Posterior cingulate gyrus (tissue), 11 donors: Measurements from ENCODE around the gene KCNC3.
A peak's percentile ranks its signal among the peaks of the same experiment; 100 is the strongest.

ENCODE experiments used
- DNase-seq, 10 donors: peaks; one replicate each; pipeline versions ENCODE4 v3.0.0 to v3.0.0-alpha.2; 2020 to 2021; ENCODE audit warnings: mixed read lengths in 3 of 10
- intact Hi-C: fragments of 100-400 bp; cut with DNase I; formaldehyde crosslinking; loops from one replicate; pipeline ENCODE4 v1.15.1; 2023

The KCNC3 gene

GRCh38 chr19:50330365-50331078 lies 1.3 kb upstream of the KCNC3 start:
- intact Hi-C loops = loop anchor here (5.0 kb wide), 1 partner anchor 403 kb away; the partner anchor contains the start of genes ATF5 and NUP62
- DNase-seq = peak; percentile 80 to 98 (median 90)

GRCh38 chr19:50329926-50330294 lies 733 bp upstream of the KCNC3 start:
- DNase-seq = peak in 1 of 10 donors; percentile 84
- intact Hi-C loops = loop anchor here (5.0 kb wide), 3 partner anchors 78 to 403 kb away; partner anchors contain the start of genes ATF5, MYH14 and NUP62

DNA sequence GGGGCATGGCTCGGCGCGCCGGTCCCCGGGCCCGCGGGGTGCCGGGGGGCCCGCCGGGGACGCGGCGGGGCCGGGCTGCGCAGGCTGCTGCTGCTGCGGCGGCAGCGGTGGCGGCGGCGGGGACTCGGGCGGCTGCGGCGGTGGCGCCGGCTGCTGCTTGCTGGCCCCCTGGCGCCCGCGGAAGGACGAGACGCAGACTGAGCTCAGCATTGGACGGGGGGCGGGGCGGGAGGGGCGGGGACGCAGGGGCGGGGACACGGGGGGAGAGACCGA lies 368 bp downstream of the KCNC3 start:
- intact Hi-C loops = loop anchor here (5.0 kb wide), 2 partner anchors 77 to 127 kb away; partner anchors contain the start of gene MYH14
- DNase-seq = no peak

GRCh38 chr19:50328224-50328872 lies 829 bp downstream of the KCNC3 start:
- intact Hi-C loops = loop anchor here (5.0 kb wide), 2 partner anchors 76 to 126 kb away; partner anchors contain the start of gene MYH14
- DNase-seq = peak in 2 of 10 donors; percentile 42 to 93

DNA sequence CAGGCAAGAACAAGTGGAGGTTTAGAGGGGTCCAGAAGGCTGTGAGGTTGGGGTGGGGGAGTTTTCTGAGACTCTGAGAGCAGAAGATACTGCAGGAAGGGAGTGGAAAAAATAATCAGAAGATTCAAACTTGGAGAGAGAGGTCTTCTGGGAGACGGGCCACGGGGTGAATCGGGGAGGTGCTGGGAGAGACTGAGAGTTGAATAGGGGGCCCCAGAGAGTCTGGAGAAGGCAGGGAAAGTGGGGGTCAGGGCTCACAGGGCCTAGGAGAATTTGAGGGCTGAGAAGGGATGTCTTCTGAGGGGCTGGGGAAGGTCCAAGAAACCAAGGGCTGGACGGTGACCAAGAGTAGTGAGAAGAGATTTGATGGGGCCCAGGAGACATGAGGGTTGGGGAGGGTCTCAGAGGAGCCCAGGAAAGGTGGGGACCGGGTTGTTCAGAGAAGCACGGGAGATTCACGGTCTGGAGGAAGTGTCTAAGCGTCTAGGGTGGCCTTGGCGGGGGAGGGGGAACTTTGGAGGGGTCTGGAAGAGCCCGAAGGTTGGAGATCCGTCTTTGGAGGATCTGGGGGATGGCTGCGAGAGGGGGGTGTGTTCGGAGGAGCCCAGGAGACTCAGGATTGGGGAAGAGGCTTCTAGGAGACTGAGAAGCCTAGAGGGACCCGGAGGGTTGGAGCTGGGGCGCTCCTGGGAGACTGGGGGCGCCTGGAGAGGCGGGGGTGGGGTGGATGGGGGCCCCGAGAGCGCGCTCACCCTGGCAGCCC lies 1.5 kb downstream of the KCNC3 start:
- intact Hi-C loops = loop anchor here (5.0 kb wide), 2 partner anchors 75 to 125 kb away; partner anchors contain the start of gene MYH14
- peak in 1 of 10 donors; percentile 66 for DNase-seq

DNA sequence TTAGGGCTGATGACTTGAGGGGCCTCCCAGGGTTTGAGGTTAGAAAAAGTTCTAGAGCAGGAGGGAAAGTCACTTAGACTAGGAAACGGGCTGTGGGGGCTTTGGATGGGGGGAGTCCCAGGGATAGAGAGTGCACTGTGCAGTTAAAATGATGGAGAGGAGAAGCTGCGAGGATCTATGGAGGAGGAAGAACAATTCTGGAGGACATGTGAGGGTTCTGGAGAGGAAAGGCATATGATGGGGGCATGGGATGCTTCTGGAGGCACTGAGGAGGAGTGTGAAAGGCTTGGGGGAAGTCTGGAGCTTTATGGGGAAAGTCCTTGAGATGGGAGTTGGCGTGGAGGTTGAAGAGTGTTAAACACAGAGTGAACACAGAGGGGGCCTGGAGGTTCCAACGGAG lies 2.2 kb downstream of the KCNC3 start:
- intact Hi-C loops = loop anchor here (5.0 kb wide), 2 partner anchors 75 to 125 kb away; partner anchors contain the start of gene MYH14
- no peak for DNase-seq

DNA sequence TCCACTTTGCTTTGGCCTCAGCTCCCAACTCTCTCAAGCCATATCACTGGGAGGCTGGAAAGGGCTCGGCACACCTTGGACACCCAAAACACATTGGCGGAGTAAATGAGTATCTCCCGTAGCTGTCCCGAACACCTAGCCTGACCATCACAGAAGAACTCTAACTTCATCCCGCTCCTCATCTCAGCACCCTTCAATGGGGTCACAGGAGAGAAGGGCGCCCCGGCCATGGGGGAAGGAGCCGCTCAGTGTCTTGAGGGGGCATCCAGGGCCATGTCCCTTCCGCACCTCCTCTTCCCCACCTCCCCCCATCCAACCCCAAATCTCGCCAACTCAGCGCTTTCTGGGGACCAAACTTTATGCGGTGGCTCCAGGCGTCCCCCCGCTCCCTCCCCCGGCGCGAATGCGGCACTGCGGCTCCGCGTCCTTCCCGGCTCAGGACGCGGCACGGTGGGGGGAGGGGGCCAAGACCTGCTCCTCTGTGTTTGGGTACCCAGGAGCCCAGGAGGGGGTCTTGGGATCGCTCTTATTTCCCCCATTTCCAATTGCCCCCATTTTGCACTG lies 3.0 kb downstream of the KCNC3 start:
- peak in 1 of 10 donors; percentile 80 for DNase-seq
- intact Hi-C loops = loop anchor here (5.0 kb wide), 2 partner anchors 74 to 124 kb away; partner anchors contain the start of gene MYH14

DNA sequence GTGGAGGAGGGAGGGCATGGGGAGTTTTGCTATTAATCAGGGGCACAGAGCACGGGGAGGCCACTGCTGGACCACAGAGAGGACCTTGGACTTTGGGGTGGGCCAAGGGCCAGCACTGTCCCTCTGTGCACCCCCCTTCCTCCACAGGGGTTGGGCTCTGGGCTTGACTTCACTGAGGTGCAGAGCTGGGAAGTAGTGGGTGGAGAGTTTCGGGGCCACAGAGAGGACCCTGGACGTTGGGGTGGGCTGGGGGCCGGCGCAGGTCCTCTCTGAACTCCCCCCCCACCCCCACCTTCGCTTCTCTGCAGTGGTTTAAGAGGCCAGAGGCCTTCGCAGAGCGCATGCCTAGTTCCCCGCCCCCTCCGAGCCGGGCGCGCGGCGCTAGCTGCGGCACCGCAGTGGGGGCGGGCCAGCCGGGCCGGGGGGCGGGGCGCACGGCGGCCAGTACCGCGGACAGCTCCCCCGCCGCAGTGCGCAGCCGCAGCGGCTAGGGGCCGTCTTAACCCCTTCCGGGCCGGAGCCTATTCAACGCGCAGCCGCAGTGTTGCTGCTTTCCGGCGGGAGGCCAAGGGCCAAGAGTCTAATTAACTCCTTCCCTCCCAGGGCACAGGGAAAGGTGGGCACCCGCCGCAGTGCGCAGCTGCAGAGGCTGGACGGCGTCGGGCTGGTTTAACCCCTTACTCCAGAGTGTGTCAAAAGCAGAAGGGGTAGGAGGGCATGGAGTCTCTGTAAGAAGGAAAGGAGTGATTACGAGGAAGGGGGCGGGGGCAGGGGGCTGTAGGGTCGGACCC lies 3.7 kb downstream of the KCNC3 start:
- intact Hi-C loops = loop anchor here (5.0 kb wide), 2 partner anchors 73 to 123 kb away; partner anchors contain the start of gene MYH14
- DNase-seq = peak; percentile 63 to 97 (median 80)

DNA sequence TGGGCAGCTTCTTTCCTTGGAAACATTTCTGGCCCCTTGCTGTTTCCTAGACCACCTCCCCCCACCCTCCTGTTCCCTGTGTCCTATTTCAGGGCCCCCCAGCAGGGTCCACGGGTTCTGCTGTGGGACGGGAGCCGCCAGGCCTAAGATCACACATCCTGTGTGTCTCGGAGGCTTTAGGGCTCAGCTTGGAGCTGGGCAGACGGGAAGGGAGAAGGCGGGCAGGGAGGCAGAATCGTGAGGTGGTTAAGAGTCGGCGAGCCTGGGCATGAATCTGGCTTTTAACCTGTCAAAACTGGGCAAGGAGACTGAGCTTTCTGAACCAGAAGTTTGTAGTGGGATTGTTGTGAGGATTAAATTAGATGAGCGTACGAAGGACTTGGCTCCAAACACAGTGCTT lies 4.8 kb downstream of the KCNC3 start:
- intact Hi-C loops = no loop called here
- DNase-seq = peak in 2 of 10 donors; percentile 3 to 75

GRCh38 chr19:50323782-50324133 lies 5.4 kb downstream of the KCNC3 start:
- peak in 1 of 10 donors; percentile 52 for DNase-seq
- intact Hi-C loops = no loop called here

GRCh38 chr19:50322931-50323781 lies 6.0 kb downstream of the KCNC3 start:
- intact Hi-C loops = no loop called here
- DNase-seq = peak in 1 of 10 donors; percentile 74

- DNase-seq = peak in 1 of 10 donors; percentile 82
Measured at GRCh38 chr19:50322234-50322633, 6.9 kb downstream of the KCNC3 start.

DNA sequence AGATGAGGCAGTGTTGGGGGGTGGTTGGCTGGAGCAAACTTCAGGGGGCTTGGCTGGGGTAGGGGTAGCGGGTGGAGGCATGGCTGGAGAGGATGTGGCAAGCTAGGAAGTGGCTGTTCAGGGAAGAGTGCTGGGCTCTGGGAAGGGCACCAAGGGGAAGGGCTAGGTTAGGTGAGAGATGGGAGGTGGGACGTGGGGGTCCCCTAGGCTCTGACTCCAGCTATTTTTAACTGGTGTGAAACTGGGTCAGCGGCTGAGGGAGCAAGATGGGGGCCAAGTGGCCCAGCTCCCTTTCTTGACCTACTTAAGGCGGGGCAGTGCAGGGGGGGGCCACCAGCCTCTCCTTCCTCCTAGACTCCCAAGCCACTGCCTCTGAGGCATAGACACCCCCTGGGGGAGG lies 7.3 kb downstream of the KCNC3 start:
- intact Hi-C loops = no loop called here
- peak in 1 of 10 donors; percentile 20 for DNase-seq

More at GRCh38 chr19:50322234-50322633, 6.9 kb downstream of the KCNC3 start:
- intact Hi-C loops = no loop called here

DNA sequence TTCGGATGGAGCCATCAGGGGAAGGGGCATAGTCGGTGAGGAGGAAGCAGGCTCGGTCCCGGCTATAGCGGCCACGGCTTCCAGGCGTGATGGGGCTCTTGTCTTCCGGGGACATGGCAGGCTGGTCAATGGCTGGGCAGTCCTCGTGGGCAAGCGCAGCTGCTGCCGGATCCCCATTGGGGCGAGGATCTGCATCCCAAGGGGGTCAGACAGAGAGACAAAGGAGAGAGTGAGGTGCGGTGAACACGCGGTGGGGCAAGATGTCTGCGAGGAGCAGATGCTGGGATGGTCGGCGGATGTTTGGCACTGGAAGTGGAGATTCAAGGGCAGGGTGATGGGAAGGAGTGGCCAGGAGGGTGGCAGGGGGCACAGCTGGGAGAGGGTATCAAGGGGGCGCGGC lies 8.6 kb downstream of the KCNC3 start:
- intact Hi-C loops = no loop called here
- peak in 1 of 10 donors; percentile 79 for DNase-seq

GRCh38 chr19:50320051-50320450 lies 9.1 kb downstream of the KCNC3 start:
- intact Hi-C loops = no loop called here
- DNase-seq = peak in 1 of 10 donors; percentile 12

DNA sequence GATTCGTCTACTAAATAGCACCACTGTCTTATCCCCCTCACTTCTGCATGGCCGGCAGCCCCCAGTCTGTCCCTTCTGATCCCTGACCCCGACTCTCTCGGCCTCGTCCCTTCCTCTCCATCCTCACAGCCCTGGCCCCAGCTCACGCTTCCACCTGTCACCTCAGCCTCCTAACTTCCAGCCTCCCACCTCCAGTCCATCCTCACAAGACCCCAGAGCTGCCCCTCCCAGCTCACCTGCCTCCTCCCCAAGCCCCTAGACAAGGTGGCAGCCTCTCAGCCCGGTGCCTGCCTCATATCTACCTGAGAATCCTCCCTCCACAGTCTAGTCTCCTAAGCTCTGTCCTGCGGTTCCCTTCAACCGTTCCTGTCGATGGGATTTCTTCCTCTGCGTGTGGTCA lies 10.0 kb downstream of the KCNC3 start:
- intact Hi-C loops = no loop called here
- DNase-seq = no peak

- DNase-seq = peak in 1 of 10 donors; percentile 25
- intact Hi-C loops = no loop called here
Measured at GRCh38 chr19:50318438-50318837, 10.7 kb downstream of the KCNC3 start.

GRCh38 chr19:50317115-50317514 lies 12.1 kb downstream of the KCNC3 start:
- intact Hi-C loops = no loop called here
- DNase-seq = peak in 2 of 10 donors; percentile 12 to 28
